Suppressor macrophage treated with lipopolysaccharide for 1 hour (primary cell): Measurements from ENCODE around the gene NOXO1.
A peak's percentile ranks its signal among the peaks of the same experiment; 100 is the strongest.

Experiments used
- DNase-seq, 3 donors: peaks; one replicate each; pipeline ENCODE4 v3.0.0-alpha.2; 2020 to 2022

The NOXO1 gene

DNA sequence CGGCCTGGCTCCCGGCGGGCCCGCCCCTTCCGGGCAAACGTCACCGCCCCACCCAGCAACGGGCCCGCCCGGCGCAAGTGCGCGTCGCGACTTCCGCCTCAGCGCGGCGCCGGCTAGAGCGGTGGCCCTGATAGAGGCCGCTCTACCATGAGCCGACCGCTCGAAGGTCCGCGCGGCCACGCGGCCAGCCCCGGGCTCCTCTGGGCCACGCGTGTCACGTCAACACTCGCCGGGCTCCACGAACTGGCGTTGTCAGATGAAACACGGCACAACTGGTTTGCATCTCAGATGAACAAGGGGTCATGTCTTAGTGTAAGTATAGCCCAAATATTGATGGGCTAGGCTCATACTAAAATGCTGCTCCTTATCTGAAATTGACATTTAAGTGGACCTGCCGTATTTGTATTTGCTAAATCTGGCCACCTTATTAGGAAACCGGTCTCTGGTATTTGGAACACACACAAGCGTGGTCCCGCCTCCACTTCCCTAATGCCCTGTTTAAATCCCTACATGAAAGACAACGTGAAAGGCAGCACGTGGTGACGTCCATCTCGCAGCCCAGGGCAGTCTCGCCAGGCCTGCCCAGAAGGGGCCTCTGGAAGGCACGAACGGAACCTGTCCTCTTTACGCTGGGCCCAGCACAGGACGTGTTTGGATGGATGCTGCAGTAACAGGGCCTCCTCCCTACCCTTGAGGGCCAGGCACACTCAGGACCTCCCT lies 28.7 kb upstream of the NOXO1 start, which contains the start of gene ZNF598:
ZNF598 (minus strand) TSS at position 31 of the 720 bp plus-strand sequence.
- DNase-seq = peak; percentile 91 to 96 (median 95)

DNA sequence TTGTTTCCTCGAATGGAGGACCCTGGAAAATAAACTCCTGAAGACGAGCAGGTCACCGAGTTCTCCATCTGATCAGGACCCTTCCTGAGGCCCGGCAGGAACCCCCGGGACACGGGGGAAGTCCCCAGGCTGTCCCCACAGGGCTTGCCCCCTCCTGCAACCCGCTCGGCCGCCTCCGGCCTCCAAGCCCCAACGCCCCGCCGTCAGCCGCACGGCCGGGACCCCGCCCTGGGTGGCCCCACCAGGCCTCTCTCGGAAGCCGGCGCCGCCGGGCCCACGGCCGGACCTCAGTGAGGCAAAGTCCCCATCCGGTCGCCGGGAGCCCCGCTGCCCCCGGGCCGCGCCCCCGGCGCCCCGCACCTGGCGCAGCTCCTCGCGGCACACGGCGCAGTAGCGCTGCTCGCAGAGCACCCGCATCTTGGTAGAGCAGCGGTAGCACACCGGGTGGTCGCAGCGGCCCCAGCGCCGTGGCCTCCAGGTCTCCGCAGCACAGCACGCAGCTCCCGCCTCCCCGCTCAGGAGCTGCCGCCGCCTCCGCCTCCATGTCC lies 28.0 kb upstream of the NOXO1 start:
- DNase-seq = peak in 2 of 3 donors; percentile 54 to 70

DNA sequence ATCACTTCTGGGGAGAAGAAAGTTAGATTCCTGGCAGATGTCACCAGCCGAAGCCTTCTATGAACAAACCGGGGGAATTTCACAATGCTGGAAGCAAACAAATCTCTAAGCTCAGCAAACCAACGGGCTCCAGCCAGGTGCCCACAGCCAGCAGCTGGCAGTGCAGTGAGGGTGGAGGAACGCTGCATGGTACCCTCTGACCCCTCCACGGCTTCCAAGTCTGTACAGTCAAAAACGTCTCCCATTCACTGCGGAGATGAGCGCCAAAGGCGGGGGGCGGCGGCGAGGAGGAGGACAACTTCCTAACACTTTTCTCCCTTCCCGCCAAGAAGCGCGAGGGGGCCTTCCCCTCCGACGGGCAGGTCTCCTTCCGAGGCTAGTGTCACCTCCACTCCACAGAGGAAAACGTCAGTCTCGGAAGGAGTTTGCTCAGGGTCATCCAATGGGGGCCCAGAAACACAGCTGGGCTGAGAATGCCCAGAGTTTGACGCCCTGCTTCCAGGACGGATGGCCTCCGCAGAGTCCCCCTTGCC lies 27.4 kb upstream of the NOXO1 start:
- peak; percentile 51 to 60 (median 59) for DNase-seq

DNA sequence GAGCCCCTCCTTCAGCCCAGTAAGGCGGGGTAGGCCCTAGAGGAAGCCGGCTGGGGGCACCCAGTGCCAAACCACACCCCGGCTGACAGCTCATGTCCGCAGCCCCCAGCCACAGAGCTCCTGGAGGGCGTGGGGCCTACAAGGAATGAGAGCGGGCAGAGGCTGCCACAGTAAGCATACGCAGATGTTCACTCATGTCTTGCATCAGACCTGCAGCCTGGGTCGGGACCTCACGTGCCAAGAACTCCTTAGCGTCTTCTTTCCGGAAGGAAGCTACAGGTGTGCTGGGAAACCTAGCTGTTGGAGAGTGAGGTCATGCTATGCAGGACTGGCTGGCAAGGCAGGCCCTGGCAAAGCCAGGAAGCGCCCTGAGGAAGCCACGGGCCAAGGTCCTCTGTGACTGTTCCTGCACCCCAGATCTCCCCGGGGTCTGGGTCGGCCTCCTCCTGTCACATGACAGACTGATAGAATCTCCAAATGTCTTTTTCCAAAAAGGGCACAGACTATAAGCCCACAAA lies 26.8 kb upstream of the NOXO1 start:
- peak in 1 of 3 donors; percentile 27 for DNase-seq

DNA sequence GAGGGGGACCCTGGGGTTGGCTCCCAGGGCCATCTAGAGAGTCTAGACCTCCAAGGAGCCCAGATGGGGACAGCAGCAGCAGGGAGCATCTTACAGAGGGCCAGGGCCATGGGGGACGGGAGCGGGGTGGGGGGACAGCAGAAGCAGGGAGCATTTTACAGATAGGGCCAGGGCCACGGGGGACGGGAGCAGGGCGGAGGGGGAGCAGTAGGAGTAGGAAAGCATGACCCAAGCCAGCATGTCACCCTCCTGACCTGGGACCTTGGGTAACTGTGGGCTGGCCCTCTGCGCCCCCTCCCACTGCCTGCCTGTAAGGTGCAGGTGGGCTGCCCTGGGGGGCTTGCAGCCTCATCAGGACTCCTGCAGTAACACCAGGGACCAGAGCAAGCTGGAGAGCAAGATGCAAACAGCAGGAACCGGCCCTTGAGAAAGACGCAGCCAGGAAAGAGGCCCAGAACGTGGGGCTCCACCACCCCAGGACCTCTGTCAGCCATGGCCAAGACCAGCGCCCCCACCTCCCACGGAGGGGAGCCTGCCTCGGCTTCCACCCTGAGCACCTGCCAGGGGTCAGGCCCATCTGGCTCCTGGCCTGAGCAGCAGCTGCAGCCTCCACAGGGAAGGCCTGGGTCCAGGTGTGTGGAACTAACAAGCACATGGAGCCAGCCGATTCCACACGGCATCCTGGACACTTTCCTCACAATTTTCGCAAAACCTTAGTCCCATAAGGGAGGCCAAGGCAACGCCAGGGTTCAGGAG lies 26.0 kb upstream of the NOXO1 start:
- no peak for DNase-seq

DNA sequence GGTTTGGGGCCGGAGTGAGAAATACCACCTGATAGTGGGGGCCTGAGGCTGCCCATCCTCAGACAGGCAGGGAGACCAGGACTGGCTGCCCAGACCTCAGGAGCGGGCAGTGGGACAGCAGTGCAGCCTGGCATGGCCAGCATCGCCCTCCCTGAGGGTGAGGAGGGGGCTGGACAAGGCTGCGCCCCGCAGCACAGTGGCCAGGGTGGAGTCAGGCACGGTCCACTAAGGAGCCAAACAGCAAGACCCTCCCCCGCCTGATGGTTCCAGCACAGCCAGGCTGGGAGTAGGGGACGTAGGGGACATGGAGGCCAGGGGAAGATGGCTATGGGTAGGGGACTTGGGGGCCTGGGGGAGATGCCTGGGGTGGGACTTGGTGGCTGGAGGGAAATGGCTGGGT lies 25.0 kb upstream of the NOXO1 start:
- DNase-seq = no peak

DNA sequence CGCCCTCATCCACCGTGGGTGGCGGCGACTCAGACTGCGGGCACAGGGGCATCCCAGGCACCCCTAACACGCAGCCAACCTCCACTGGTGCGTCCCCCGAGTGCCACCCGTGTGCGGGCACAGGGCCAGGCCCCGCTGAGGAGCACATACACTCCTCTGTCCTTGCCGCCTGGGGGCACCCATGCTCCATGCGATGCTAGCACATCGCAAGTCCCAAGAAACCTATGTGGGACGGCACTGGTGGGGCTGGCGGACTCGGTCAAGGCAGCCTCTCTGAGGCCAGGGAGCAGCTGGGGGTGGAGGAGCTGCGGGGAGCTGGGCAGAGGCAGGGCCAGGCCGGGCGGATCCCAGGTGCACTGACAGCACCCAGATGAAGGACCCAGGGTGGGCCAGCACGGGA lies 24.4 kb upstream of the NOXO1 start:
- peak; percentile 51 to 83 (median 71) for DNase-seq

DNA sequence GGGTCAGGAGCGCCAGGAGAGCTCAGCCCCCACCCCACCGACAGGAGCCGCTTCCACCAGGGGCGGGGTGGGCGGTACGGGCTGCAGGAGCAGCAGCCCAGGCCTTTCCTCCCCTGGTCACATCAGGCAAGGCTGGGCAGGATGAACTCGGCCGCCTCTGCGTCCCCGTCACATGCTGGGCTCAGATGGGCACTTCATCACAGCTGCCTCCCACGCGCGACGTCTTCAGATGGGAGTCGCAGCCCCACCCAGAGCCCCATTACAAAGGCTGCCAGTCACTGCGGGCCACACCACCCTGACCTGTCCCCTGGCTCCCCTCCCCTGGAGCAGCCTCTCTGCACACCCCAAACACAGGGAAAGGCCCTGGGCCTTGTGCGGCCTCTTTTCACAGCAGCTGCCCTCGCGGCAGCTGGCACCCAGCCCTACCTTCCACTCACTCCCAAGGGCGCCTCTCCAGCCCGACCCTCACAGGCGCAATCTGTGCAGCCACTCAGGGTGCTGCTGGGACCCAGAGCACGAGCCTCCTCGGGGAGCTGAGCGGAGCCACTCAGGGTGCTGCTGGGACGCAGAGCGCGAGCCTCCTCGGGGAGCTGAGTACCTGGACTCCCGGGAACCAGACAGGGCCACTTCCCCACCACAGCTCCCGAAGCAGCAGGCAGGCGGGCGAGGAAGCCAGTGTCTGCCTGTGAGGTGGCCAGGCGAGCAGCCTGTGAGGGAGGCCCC lies 23.7 kb upstream of the NOXO1 start:
- DNase-seq = peak in 2 of 3 donors; percentile 36 to 39

DNA sequence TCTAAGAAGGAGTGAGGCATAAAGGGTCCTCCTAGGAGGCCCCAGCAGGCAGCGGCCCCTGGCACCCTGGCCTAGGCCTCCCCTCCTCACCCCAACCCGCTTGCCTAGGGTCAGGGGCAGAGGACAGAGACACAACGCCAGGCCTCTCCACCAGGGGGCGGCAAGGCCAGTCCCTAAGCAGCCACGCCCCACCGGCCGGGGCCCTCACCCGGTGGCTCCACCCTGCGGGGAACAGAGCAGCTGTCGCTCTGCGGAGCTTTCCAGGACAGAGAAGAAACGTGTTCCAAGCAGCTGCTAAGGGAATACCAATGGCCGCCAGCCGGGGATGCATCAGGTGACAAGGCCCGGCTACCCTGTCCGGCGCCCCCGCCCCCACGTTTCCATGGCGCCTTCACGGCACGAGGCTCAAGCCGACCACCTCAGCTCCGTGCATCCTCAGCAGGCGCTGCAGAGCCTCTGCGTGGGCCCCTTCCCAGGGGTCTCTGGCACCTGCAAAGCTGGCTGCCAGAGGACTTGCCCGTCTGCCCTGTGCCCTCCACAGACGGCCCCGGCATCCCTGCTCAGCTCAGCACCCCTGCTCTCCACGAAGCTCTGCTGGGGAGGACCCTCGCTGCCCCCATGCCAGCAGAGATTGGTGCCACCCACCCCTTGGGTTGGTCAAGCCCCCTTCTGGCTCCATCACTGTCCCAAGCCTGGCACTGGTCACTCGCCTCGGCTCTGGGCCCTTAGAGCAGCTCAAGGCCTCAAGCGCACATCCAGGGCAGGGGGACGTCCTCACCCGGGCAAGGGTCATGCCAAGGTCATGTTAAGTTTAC lies 22.8 kb upstream of the NOXO1 start:
- peak; percentile 95 to 99 (median 96) for DNase-seq

DNA sequence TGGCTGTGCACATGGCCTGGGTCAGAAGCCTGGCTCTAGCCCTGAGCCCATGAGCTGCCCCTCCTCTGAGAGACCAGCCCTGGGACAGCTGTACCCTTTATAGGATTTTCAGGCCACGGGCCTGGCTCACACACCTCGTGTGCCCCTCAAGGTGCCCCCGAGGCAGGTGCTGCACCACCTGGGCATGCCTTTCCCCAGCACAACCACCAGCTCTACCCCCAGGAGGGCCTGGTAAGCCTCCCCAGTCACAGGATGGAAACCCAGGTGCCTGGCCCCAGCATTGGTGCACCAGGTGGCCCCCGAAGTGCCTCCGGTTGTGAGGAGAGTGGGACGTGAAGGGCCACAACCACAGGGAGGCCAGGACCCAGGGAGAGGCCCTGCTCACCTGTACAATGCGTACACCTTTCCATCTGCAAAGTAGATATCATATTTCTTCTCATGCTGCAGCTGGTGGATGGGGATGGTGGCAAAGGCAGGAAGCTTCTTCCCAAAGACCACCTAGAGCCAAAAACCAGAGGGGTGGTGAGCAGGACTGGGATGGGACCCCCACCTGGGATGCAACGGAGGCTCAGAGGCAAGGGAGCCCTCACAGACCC lies 22.1 kb upstream of the NOXO1 start:
- DNase-seq = no peak

DNA sequence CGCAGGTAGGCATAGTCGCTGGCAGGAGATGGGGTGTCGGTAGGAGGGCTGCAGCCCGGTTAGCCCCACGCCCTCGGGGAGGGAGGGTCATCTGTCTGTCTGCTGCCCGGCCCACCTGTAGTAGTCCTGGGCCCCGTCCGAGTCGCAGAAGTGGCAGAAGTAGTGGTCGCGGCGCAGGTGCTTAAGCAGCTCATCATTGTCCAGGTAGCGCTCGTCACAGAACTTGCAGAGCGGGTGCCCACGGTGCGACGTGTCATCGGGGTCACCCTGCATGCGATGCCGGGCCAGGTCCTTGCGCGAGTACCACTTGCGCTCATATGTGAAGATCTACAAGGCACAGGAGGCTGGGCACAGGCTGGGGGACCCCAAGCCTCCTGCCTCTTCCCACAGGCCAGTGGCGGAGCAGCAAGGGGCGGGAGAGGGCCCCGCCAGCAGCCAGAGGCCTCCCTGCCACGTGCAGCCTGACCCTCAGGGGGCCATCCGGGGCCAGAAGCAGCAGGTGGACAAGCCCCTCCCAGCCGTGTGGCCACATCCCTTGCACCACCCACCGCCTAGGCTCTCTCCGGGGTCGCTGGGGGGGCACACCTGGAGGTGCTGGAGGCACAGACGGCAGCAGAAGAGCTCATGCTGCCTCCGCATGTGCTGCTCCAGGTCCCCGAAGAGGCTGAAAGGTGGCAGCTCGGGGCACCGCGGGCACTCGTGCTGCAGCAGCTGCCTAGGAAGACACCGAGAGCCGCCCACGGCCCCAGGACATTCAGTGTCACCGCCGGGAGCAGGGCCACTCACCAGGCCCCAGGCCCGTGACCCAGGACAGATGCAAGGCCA lies 21.3 kb upstream of the NOXO1 start:
- DNase-seq = no peak

DNA sequence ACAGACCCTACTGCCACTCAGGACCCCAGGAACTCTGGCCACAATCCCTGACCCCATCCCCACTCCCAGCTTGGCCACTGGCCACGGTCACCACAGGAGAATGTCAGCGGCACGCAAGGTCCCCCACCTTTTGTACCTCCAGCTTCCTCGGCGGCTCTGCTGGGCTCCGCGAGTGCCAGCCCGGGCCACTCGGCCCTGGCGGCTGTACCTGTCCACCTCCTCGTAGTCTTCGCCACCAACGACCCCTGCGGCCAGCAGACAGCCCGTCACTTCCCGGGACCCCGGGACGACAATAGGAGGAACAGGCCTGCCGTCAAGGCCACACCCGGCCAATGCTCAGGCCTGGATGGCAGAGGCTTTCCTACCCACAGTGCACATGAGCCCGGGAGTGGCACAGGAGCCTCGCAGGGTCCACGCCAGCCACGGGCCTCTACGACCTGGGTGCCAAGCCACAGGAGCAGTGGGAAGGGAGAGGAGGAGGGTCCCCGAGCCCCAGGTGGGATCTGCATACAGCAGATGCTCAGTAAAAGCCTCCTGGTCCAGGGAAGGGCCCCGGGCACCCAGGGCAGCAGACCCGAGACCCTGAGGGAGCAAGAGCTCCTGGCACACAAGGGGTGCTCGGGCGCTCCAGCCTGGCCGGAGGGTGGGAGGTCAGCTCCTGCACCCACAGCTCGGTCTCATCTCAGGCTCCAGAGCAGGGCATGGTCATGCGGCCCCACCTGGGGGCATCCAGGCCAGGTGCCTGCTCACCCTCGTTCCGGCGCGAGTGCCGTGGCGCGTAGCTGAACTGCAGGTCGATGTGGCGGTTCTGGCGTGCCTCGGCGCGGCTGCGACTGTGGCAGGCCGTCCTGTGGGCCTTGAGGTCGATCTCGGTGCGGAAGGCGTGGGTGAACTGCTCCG lies 20.4 kb upstream of the NOXO1 start:
- DNase-seq = no peak

DNA sequence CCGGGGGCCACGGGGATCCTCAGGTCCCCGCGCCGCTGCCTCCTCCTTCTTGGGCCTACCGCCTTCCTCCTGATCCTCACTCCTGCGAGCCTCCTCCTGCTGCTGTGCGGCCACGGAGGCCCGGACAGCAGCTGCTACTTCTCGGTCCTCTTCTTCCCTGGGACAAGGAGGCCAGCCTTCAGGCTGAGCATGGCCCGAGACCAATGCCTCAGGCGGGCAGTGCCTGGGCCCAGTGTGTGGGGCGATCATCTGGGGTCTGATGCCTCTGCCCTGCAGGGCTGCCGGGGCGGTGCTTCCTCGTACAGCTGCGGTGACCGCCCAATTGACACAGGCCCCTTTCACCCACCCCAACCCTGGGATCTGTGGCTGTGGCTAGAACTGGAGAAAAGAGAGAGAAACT lies 19.8 kb upstream of the NOXO1 start:
- DNase-seq = no peak

DNA sequence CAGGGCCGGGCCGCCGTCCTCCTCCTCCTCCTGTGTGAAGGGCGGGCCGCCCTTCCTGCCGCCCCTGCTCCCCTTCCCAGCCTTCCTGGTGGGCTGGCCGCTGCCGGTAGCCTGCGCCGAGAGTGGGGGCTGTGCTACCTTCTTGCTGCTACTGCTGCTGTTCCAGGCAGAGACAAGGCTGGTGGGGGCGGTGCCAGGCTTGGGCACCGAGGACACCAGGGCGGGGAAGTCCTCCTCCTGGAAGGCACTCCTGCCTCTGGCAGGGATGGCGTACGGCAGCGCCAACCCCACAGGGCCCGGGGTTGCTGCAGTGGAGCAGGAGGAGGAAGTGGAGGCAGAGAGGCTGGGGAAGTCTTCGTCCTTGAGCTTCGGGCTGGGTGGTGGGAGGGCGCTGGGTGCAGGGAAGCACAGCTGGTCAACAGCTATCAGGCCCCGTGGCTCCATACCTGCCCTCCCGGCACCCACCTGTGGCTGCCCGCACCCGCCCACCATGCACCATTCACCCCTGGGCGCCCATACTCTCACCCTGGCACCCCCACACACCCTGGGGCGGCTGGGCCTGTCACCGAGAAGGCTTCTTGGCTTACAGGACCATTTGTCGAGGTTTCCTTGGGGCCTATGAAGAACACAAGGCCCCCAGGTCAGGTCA lies 18.7 kb upstream of the NOXO1 start:
- no peak for DNase-seq

DNA sequence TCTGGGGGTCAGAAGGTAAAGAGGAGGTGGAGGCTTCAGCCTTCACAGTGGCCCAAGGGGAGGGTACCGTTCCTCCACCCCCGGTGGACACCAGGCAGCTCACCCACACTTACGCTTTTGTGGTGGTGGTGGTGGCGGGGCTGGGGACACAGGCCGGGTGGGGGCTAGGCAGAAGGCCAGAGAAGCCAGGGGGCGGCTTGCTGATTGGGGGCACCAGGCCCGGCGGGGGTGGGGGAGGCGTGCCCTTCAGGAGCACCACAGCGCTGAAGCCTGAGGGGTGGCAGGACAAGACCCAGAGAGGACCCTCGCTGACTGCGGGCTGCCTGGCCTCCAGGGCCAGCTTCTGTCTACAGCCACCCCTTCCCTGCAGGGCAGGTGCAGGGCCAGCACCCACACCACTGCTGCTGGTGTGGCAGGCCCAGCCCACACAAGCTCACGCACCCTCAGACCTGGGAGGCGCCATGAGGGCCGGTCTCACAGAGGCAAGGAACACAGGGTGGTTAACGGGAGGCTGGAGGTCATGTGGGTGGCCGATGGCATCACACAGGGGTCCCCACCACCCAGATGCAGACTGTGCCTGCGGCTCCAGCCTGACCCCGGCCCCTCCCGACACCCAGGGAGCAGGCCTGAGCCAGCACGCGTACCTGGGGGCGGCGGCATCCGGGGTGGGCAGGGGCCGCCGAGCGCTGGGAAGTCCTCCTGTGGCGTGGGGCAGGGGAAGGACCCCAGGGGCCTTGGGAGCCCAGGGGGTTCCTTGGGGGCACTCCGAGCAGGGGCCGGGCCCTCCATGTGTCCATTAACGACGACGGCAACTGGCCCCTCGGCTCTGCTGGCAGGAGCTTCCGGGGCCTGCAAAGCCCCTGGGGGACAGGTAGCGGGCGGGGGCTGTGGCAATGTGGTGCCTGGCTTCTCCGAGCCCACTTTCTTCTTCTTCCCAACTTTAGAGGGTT lies 17.9 kb upstream of the NOXO1 start:
- no peak for DNase-seq

DNA sequence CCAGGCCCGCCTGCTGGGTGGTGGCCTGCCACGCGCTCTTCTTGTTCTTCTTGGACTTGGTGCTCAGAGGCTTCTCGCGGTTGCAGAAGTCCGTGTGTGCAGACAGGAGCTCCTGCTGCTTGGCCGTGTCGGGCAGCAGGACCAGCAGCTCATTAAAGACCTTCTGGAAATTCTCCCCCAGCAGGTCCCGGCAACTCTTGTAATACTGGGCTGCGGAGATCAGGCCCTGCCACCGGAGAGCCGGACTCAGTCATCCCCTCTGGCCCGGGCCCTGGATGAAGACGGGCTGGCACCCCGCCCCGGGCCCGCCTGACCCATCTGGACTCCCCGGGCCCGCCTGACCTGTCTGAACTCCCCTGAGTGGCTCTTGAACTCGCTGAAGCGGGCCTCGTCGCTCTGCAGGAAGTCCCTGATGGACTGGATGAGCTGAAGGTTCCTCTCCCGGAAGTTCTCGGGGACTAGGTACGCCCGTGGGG lies 17.1 kb upstream of the NOXO1 start:
- DNase-seq = no peak
